ENCODE results near the gene HSD3B2. TPM values are rescaled to one million over a fixed set of nuclear protein-coding genes. Genes with fewer than 3 reads are reported as not detected.

The HSD3B2 gene
- total RNA-seq, 8 experiments from 2014 or later: 0.38 to 1.0 TPM; not detected in 6

- WGBS, 10 experiments: 0 to 100% (median 88%) methylated on average over 1 to 3 of the region's 3 CpGs
- no peak overlapping the region for H3K27ac ChIP-seq
- ATAC-seq (replicated peaks in 6 of 8): peak in 3 of 8 experiments; percentile 47 to 76 (median 54)
- H3K4me3 ChIP-seq: no peak overlapping the region
- in situ Hi-C loops (cut with MboI; ENCODE audit: low pct_unique_long_range_greater_than_20kb in 2 of 9, low sequenced_read_pairs in 9 of 9, unreplicated experiment in 9 of 9): no loop called here
- H3K4me1 ChIP-seq (replicated peaks in 1 of 2): peaks cover 0 to 9% of the 10 kb centered on the region in 2 donors
These were observed 32.6 kb downstream of the HSD3B2 start for GRCh38 chr1:119447344-119448126.

GRCh38 chr1:119448127-119448511 is 33.2 kb downstream of the HSD3B2 start:
- in situ Hi-C loops (cut with MboI; ENCODE audit: low pct_unique_long_range_greater_than_20kb in 2 of 9, low sequenced_read_pairs in 9 of 9, unreplicated experiment in 9 of 9): no loop called here
- 50 to 100% (median 91%) methylated on average over 2 of the region's 2 CpGs; no CpG with 5 or more reads in 4 of the 10 experiments for WGBS, 10 experiments

GRCh38 chr1:119449971-119450370 is 35.0 kb downstream of the HSD3B2 start:
- Histone ChIP-seq H3K27ac (no peak overlapping the region), H3K4me3 (no peak overlapping the region), H3K4me1 (replicated peaks in 1 of 2) (peaks cover 0 to 9% of the 10 kb centered on the region in 2 donors)
- 78 to 93% (median 91%) methylated on average over 1 to 7 of the region's 8 CpGs; no CpG with 5 or more reads in 5 of the 10 experiments for WGBS, 10 experiments
- ATAC-seq (replicated peaks in 6 of 8): peak in 3 of 8 experiments; percentile 55 to 73 (median 66)
- in situ Hi-C loops (cut with MboI; ENCODE audit: low pct_unique_long_range_greater_than_20kb in 2 of 9, low sequenced_read_pairs in 9 of 9, unreplicated experiment in 9 of 9): no loop called here

More at GRCh38 chr1:119448127-119448511, 33.2 kb downstream of the HSD3B2 start:
- peak in 1 of 8 experiments; percentile 20 for ATAC-seq (replicated peaks in 6 of 8)
- Histone ChIP-seq H3K4me3 (no peak overlapping the region), H3K27ac (no peak overlapping the region), H3K4me1 (replicated peaks in 1 of 2) (peaks cover 0 to 9% of the 10 kb centered on the region in 2 donors)

GRCh38 chr1:119451158-119451557 is 36.2 kb downstream of the HSD3B2 start:
- Histone ChIP-seq H3K27ac (no peak overlapping the region), H3K4me1 (replicated peaks in 1 of 2) (peaks cover 0 to 9% of the 10 kb centered on the region in 2 donors), H3K4me3 (no peak overlapping the region)
- no peak for ATAC-seq (replicated peaks in 6 of 8)
- 0 to 100% (median 60%) methylated on average over 1 to 5 of the region's 6 CpGs for WGBS, 10 experiments
- in situ Hi-C loops (cut with MboI; ENCODE audit: low pct_unique_long_range_greater_than_20kb in 2 of 9, low sequenced_read_pairs in 9 of 9, unreplicated experiment in 9 of 9): no loop called here

- H3K27ac ChIP-seq: no peak overlapping the region
- no peak for ATAC-seq (replicated peaks in 6 of 8)
- peaks cover 0 to 9% of the 10 kb centered on the region in 2 donors for H3K4me1 ChIP-seq (replicated peaks in 1 of 2)
- WGBS, 10 experiments: 82 to 90% (median 90%) methylated on average over 1 to 2 of the region's 2 CpGs; no CpG with 5 or more reads in 7 of the 10 experiments
- H3K4me3 ChIP-seq: no peak overlapping the region
- in situ Hi-C loops (cut with MboI; ENCODE audit: low pct_unique_long_range_greater_than_20kb in 2 of 9, low sequenced_read_pairs in 9 of 9, unreplicated experiment in 9 of 9): no loop called here
These were observed 37.1 kb downstream of the HSD3B2 start for GRCh38 chr1:119452091-119452490.

GRCh38 chr1:119453021-119453420 is 38.1 kb downstream of the HSD3B2 start:
- no peak overlapping the region for H3K4me3 ChIP-seq
- 0 to 100% (median 65%) methylated on average over 1 to 3 of the region's 3 CpGs; no CpG with 5 or more reads in 2 of the 10 experiments for WGBS, 10 experiments
- peak in 3 of 8 experiments; percentile 58 to 84 (median 84) for ATAC-seq (replicated peaks in 6 of 8)
- no peak overlapping the region for H3K27ac ChIP-seq
- in situ Hi-C loops (cut with MboI; ENCODE audit: low pct_unique_long_range_greater_than_20kb in 2 of 9, low sequenced_read_pairs in 9 of 9, unreplicated experiment in 9 of 9): no loop called here
- H3K4me1 ChIP-seq (replicated peaks in 1 of 2): peaks cover 0 to 9% of the 10 kb centered on the region in 2 donors

GRCh38 chr1:119462964-119463363 is 48.0 kb downstream of the HSD3B2 start:
- H3K27ac ChIP-seq: no peak overlapping the region
- ATAC-seq (replicated peaks in 6 of 8): no peak
- H3K4me1 ChIP-seq (replicated peaks in 1 of 2): no peaks in the 10 kb centered on the region
- 51 to 100% (median 93%) methylated on average over 1 to 2 of the region's 2 CpGs; no CpG with 5 or more reads in 2 of the 10 experiments for whole genome bisulfite sequencing, 10 experiments
- no peak overlapping the region for H3K4me3 ChIP-seq
- in situ Hi-C loops (cut with MboI; ENCODE audit: low pct_unique_long_range_greater_than_20kb in 2 of 9, low sequenced_read_pairs in 9 of 9, unreplicated experiment in 9 of 9): no loop called here

- ATAC-seq (replicated peaks in 6 of 8): no peak
- no peaks in the 10 kb centered on the region for H3K4me1 ChIP-seq (replicated peaks in 1 of 2)
- no peak overlapping the region for H3K4me3 ChIP-seq
- in situ Hi-C loops (cut with MboI; ENCODE audit: low pct_unique_long_range_greater_than_20kb in 2 of 9, low sequenced_read_pairs in 9 of 9, unreplicated experiment in 9 of 9): no loop called here
- H3K27ac ChIP-seq: no peak overlapping the region
- WGBS, 10 experiments: 11 to 85% (median 69%) methylated on average over 1 to 2 of the region's 2 CpGs; no CpG with 5 or more reads in 2 of the 10 experiments
These were observed 48.6 kb downstream of the HSD3B2 start for GRCh38 chr1:119463569-119463968.

- in situ Hi-C loops (cut with MboI; ENCODE audit: low pct_unique_long_range_greater_than_20kb in 2 of 9, low sequenced_read_pairs in 9 of 9, unreplicated experiment in 9 of 9): no loop called here
- H3K4me1 ChIP-seq (replicated peaks in 1 of 2): no peaks in the 10 kb centered on the region
- no peak overlapping the region for H3K4me3 ChIP-seq
- no peak for ATAC-seq (replicated peaks in 6 of 8)
- WGBS, 10 experiments: 14 to 73% (median 56%) methylated on average over 1 to 2 of the region's 2 CpGs; no CpG with 5 or more reads in 2 of the 10 experiments
- no peak overlapping the region for H3K27ac ChIP-seq
These were observed 51.5 kb downstream of the HSD3B2 start for GRCh38 chr1:119466445-119466844.

- peak in 1 of 8 experiments; percentile 13 for ATAC-seq (replicated peaks in 6 of 8)
- Histone ChIP-seq H3K27ac (no peak overlapping the region), H3K4me3 (no peak overlapping the region), H3K4me1 (replicated peaks in 1 of 2) (no peaks in the 10 kb centered on the region)
- 20 to 100% (median 83%) methylated on average over 1 of the region's 1 CpG; no CpG with 5 or more reads in 3 of the 10 experiments for WGBS, 10 experiments
- in situ Hi-C loops (cut with MboI; ENCODE audit: low pct_unique_long_range_greater_than_20kb in 2 of 9, low sequenced_read_pairs in 9 of 9, unreplicated experiment in 9 of 9): no loop called here
These were observed 52.3 kb downstream of the HSD3B2 start for GRCh38 chr1:119467219-119467618.

GRCh38 chr1:119467857-119468668 is 53.1 kb downstream of the HSD3B2 start:
- 0 to 100% (median 12%) methylated on average over 1 to 4 of the region's 4 CpGs for WGBS, 10 experiments
- in situ Hi-C loops (cut with MboI; ENCODE audit: low pct_unique_long_range_greater_than_20kb in 2 of 9, low sequenced_read_pairs in 9 of 9, unreplicated experiment in 9 of 9): no loop called here
- Histone ChIP-seq H3K4me1 (replicated peaks in 1 of 2) (no peaks in the 10 kb centered on the region), H3K27ac (no peak overlapping the region), H3K4me3 (no peak overlapping the region)
- peak in 3 of 8 experiments; percentile 75 to 80 (median 77) for ATAC-seq (replicated peaks in 6 of 8)

- WGBS, 10 experiments: 0 to 67% (median 40%) methylated on average over 1 of the region's 1 CpG; no CpG with 5 or more reads in 3 of the 10 experiments
- in situ Hi-C loops (cut with MboI; ENCODE audit: low pct_unique_long_range_greater_than_20kb in 2 of 9, low sequenced_read_pairs in 9 of 9, unreplicated experiment in 9 of 9): loop anchor here in 1 of 9 experiments (10.0 kb wide), 1 partner anchor 95 kb away; no protein-coding TSS in a partner anchor
- H3K27ac ChIP-seq: no peak overlapping the region
- ATAC-seq (replicated peaks in 6 of 8): no peak
- no peak overlapping the region for H3K4me3 ChIP-seq
- H3K4me1 ChIP-seq (replicated peaks in 1 of 2): no peaks in the 10 kb centered on the region
These were observed 54.8 kb downstream of the HSD3B2 start for GRCh38 chr1:119469741-119470140.

GRCh38 chr1:119470377-119470776 is 55.4 kb downstream of the HSD3B2 start:
- in situ Hi-C loops (cut with MboI; ENCODE audit: low pct_unique_long_range_greater_than_20kb in 2 of 9, low sequenced_read_pairs in 9 of 9, unreplicated experiment in 9 of 9): loop anchor here in 1 of 9 experiments (10.0 kb wide), 1 partner anchor 96 kb away; no protein-coding TSS in a partner anchor
- Histone ChIP-seq H3K27ac (no peak overlapping the region), H3K4me3 (no peak overlapping the region), H3K4me1 (replicated peaks in 1 of 2) (no peaks in the 10 kb centered on the region)
- 27 to 100% (median 73%) methylated on average over 2 to 3 of the region's 3 CpGs; no CpG with 5 or more reads in 3 of the 10 experiments for WGBS, 10 experiments
- ATAC-seq (replicated peaks in 6 of 8): no peak
